ENCODE data around the gene BACH2. TPM values are rescaled to one million over a fixed set of nuclear protein-coding genes. Genes with fewer than 3 reads are reported as not detected.
"Not testable (repeated sequence)": the region's sequence is repeated elsewhere in the genome, so short reads cannot be mapped to it uniquely, and the experiment has no call there.

The BACH2 gene
- total RNA-seq, 1 donor from 2014 or later, result 4.3 TPM

DNA sequence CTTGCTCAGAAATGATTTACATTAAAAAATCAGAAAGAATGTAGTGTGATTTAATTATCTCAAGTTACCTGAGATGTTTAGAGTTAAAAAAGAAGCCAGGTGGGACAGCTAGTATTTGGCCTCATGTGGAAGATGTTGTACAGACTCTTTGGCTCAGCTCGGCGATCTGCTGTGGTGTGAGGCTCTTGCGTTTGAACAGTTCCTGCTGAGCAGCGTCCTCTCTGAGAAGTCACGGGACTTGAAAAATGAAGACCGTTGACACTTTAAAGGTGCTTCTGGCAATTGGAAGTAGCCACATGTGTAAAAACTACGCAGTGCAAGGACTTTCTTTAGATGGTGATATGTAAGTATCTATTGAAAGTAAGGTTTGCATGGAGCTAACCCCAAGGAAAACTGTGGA lies 169.0 kb downstream of the BACH2 start:
- no peak for DNase-seq (ENCODE audit: low spot score)

- DNase-seq (ENCODE audit: low spot score), result no peak
Measured at GRCh38 chr6:90126839-90127238, 169.8 kb downstream of the BACH2 start.

DNA sequence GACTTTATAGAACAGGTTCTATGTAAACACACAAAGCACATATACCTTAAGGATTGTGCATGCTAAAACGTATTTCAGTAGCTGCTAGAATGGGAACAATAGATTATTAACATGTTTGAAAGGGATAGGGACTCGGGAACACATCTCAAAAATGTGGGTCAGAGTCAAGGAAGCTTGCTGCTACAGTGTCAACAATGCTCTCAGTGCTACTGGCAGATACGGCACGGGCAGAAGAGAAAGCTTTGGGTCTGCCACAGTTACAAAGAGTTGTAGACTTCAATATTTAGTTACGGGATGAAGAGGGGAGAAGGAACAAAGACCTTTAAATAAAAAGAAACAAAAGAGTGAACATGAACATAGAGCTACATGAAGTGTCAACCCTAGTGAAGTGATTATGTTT lies 170.5 kb downstream of the BACH2 start:
- DNase-seq (ENCODE audit: low spot score), result no peak

- DNase-seq (ENCODE audit: low spot score), result no peak
Measured at GRCh38 chr6:90124874-90125510, 171.7 kb downstream of the BACH2 start.

DNA sequence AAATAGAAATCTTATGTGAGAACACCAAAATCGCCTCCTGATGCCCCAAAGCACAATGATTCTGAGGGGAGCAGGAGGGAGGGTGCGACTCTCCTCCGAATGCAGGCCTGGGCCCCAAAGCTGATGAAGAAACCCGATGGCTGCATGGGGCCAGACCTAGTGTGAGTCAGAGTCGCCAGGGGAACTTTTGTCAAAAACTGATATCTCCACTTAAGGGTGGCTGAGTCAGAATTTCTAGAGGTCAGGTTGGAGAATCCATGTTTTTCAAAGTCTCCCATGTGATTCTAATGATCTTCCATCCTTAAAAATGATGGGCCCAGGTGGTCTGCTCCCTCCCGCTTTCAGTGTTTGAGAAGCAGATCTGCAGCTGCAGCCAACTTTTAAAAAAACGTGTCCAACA lies 172.8 kb downstream of the BACH2 start:
- DNase-seq (ENCODE audit: low spot score), result no peak

- no peak for DNase-seq (ENCODE audit: low spot score)
Measured at GRCh38 chr6:90121982-90122381, 174.7 kb downstream of the BACH2 start.

- DNase-seq (ENCODE audit: low spot score), result no peak
Measured at GRCh38 chr6:90120327-90120726, 176.3 kb downstream of the BACH2 start.

DNA sequence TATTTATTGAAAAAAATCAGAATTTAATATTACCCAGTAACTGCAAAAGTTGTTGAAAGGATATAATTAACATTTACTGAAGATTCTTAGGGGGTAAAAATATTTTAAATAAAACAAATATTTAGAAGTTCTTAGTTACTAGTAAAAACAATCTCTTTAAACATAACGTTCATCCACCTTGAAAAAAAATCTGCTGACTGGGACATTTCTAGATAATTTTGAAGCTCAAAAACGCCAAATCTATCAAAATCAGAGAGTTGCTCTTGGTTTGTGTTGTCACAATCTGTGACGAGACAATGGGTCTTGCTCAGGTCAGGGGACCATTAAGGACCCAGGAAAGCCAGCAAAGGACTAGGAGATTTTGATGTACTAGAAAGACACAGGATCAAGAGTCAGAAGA lies 177.0 kb downstream of the BACH2 start:
- no peak for DNase-seq (ENCODE audit: low spot score)

- no peak for DNase-seq (ENCODE audit: low spot score)
Measured at GRCh38 chr6:90118581-90118980, 178.1 kb downstream of the BACH2 start.

GRCh38 chr6:90118069-90118468 lies 178.6 kb downstream of the BACH2 start:
- no peak for DNase-seq (ENCODE audit: low spot score)

DNA sequence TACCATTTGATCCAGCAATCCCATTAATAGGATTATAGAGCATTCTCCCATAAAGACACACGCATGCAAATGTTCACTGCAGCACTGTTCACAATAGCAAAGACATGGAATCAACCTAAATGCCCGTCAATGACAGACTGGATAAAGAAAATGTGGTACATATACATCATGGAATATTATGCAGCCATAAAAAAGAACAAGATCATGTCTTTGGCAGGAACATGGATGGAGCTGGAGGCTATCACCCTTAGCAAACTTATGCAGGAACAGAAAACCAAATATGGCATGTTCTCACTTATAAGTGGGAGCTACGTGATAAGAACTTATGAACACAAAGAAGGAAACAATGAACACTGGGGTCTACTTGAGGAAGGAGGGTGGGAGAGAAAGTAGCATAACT lies 180.5 kb downstream of the BACH2 start:
- not testable (repeated sequence) for DNase-seq (ENCODE audit: low spot score)

DNA sequence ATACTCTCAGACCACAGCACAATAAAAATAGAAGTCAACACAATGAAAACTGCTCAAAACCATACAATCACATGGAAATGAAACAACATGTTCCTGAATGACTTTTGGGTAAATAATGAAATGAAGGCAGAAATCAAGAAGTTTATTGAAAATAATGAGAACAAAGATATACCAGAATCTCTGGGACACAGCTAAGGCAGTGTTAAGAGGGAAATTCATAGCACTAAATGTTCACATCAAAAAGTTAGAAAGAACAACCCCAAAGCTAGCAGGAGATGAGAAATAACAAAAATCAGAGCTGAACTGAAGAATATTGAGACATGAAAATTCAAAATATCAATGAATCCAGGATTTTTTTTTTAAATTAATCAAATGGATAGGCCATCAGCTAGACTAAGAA lies 183.3 kb downstream of the BACH2 start:
- no peak for DNase-seq (ENCODE audit: low spot score)

DNA sequence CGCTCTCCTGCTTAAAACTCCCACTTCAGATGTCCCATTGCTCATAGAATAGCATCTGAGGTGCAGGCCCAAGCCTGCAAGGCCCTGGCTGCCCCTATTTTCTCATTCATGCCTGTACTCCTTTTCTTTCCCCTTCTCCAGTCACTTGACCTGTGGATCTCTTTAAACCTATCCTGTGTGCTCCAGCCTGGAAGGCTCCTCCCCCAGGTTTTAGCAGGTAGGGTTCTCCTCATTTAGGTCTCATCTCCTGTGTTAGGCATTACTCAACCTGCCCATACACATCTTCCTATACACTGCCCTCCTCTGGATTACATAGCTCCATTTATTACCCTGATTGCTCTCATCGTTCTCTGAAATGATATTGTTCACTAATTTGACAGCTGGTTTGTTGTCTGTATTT lies 185.3 kb downstream of the BACH2 start:
- no peak for DNase-seq (ENCODE audit: low spot score)

DNA sequence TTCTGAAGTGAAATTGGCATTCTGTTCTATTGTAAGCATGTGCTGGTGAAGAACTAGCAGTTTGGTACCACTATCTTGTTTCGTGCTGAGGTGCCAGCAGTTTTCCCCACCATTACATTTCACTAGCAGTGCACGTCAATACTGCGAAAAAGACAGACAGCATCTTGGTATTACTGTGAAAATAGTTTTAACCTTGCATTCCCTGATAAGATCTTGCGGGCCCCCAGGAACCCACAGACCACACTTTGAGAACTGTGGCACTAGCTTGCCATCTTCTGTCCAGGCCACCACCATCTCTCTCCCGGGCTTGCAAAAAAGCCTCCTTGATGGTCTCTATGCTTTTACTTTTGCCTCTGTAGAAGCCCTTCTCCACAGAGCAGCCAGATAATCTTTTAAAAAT lies 185.7 kb downstream of the BACH2 start:
- DNase-seq (ENCODE audit: low spot score), result no peak

- no peak for DNase-seq (ENCODE audit: low spot score)
Measured at GRCh38 chr6:90109141-90109540, 187.5 kb downstream of the BACH2 start.

DNA sequence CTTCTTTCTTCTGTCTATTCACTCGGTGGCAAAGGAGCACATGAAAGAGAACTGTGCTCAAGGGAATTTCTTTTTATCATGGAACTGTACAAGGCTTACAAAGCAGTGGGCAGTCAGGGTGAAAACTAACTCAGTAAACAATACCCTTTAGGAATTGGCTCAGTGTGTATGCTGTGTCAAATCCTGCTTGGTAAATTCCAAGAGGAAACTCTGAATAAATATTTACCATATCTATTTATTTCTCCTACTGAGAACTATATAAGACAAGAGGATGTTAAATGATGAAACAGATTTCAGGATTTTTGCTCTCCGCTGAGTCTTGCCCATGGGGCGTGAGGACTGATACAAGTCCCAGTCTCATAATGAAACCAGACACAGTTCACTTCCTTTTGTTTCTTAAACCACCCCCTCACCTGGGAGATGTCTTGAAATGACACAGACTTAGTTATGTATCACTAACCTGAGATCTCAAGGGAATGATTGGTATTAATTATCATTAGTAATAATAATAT lies 188.8 kb downstream of the BACH2 start:
- no peak for DNase-seq (ENCODE audit: low spot score)

DNA sequence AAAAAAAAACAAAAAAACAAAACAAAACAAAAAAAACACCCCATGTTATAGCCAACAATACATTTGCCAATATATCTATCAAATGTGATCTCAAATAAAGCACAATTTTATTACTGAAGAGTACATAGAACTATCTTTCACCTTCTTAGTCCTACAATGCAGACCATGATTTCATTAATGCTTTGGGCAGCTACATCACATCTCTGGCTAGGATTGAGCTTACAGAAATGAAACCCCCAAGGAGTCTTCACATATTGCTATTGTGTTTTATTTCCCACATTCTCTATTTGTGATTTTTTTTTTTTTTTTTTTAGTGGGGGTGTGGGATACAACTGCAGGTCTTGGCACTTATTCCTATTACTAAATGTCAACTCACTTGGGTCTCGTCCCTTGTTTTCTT lies 189.3 kb downstream of the BACH2 start:
- no peak for DNase-seq (ENCODE audit: low spot score)

- no peak for DNase-seq (ENCODE audit: low spot score)
Measured at GRCh38 chr6:90106449-90106848, 190.2 kb downstream of the BACH2 start.

- no peak for DNase-seq (ENCODE audit: low spot score)
Measured at GRCh38 chr6:90105506-90106170, 191.0 kb downstream of the BACH2 start.

DNA sequence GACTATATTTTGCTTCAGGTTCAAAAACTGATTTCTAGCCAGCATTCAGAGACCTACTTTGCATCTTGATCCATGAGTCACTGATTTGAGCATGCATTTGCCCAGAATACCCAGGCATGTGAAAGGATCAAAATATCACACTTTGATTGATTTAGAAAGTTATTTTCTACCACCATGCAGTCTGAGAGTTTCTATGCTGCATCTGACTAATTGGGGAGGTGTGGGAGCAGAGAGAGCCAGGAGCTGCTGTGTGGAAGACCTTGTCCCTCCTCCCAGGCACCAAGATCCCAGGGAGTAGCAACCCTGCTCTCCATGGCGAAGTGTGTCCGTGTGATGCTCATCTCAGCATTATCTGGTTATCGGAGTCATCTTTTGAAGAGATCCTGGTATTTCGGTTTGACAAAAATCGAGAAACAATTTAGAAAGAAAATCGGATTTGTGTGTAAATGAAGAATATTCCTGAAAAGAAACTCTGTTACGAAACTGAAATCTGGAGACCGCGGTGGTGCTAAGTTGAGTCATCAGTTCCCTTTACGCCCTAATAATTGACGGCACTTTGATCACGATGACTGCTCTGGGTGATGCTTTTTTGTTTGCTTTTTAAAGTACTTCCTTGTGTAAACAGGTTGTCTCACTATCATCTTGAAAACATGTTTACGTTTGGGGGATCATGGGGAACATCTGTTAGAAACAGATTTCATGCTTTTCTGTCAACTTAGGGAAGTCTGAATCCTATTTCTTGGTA lies 193.4 kb downstream of the BACH2 start:
- DNase-seq (ENCODE audit: low spot score), result no peak

- no peak for DNase-seq (ENCODE audit: low spot score)
Measured at GRCh38 chr6:90101403-90101802, 195.2 kb downstream of the BACH2 start.

GRCh38 chr6:90100059-90100665 lies 196.5 kb downstream of the BACH2 start:
- DNase-seq (ENCODE audit: low spot score), result no peak

Measured in ureter (tissue), 1 donor.